HG03342 (cell line): ENCODE results near the gene TCL1A.
"Not testable (repeated sequence)": the region's sequence is repeated elsewhere in the genome, so short reads cannot be mapped to it uniquely, and the experiment has no call there.

Experiments used
- ATAC-seq: cut with Tn5 transposase; IDR thresholded peaks from one replicate; pipeline ENCODE4 v1.9.1; 2021; ENCODE audit warnings: mild to moderate bottlenecking, moderate library complexity; ENCODE audit not compliant: unreplicated experiment

The TCL1A gene

GRCh38 chr14:95713596-95714371 is at the start of gene TCL1A:
Gene TCL1A, minus strand, starts transcription at chr14:95714125. Its CDS starts 59 bp downstream, at chr14:95714066.
- peak; percentile 79 for ATAC-seq

GRCh38 chr14:95763032-95763431 is 49.1 kb upstream of the TCL1A start:
- ATAC-seq, result not testable (repeated sequence)

- ATAC-seq, result no peak
Observed at GRCh38 chr14:95761436-95761835, 47.5 kb upstream of the TCL1A start.

GRCh38 chr14:95760596-95760995 is 46.7 kb upstream of the TCL1A start:
- ATAC-seq, result no peak

GRCh38 chr14:95759941-95760340 is 46.0 kb upstream of the TCL1A start:
- no peak for ATAC-seq

- ATAC-seq, result no peak
Observed at GRCh38 chr14:95758331-95758730, 44.4 kb upstream of the TCL1A start.

- no peak for ATAC-seq
Observed at GRCh38 chr14:95756751-95757150, 42.8 kb upstream of the TCL1A start.

- no peak for ATAC-seq
Observed at GRCh38 chr14:95756127-95756526, 42.2 kb upstream of the TCL1A start.

GRCh38 chr14:95741781-95742180 is 27.9 kb upstream of the TCL1A start:
- ATAC-seq, result no peak

GRCh38 chr14:95741038-95741490 is 27.1 kb upstream of the TCL1A start:
- ATAC-seq, result no peak

- no peak for ATAC-seq
Observed at GRCh38 chr14:95739356-95739755, 25.4 kb upstream of the TCL1A start.

GRCh38 chr14:95733212-95733611 is 19.3 kb upstream of the TCL1A start:
- ATAC-seq, result no peak

GRCh38 chr14:95730126-95730525 is 16.2 kb upstream of the TCL1A start:
- no peak for ATAC-seq

- peak; percentile 69 for ATAC-seq
Observed at GRCh38 chr14:95729402-95730028, 15.6 kb upstream of the TCL1A start.

- ATAC-seq, result no peak
Observed at GRCh38 chr14:95727056-95727700, 13.3 kb upstream of the TCL1A start.

- peak; percentile 71 for ATAC-seq
Observed at GRCh38 chr14:95725685-95726336, 11.9 kb upstream of the TCL1A start.

GRCh38 chr14:95722525-95723190 is 8.7 kb upstream of the TCL1A start:
- no peak for ATAC-seq

GRCh38 chr14:95712398-95712797 is 1.5 kb downstream of the TCL1A start:
- no peak for ATAC-seq

- no peak for ATAC-seq
Observed at GRCh38 chr14:95711476-95712176, 2.3 kb downstream of the TCL1A start.

- no peak for ATAC-seq
Observed at GRCh38 chr14:95710106-95710505, 3.8 kb downstream of the TCL1A start.
